ENCODE measurements around the gene C1orf53. TPM values are rescaled to one million over a fixed set of nuclear protein-coding genes. Genes with fewer than 3 reads are reported as not detected.

C1orf53 gene
- total and polyA plus RNA-seq, 2 of the 13 experiments (the other 11 are each of a cell fraction or from before 2014, with no cell fraction given), result 5.8 to 10.1 TPM

GRCh38 chr1:197857477-197857876 lies 45.0 kb upstream of the C1orf53 start (continued):
- no peak for TF ChIP-seq RNF219 (CRISPR knock-in tag; IDR thresholded peaks at IDR 0.05)
- TF ChIP-seq KDM2A (CRISPR knock-in tag; IDR thresholded peaks at IDR 0.05; ENCODE audit: borderline replicate concordance, low read depth), result no peak
- no peak for TF ChIP-seq ZNF766 (CRISPR knock-in tag; IDR thresholded peaks at IDR 0.05; ENCODE audit: borderline replicate concordance)

GRCh38 chr1:197859024-197859423 lies 43.4 kb upstream of the C1orf53 start:
- ATAC-seq (no peak), FAIRE-seq (no peak), DNase-seq (ENCODE audit: low spot score) (no peak)
- no peak overlapping the region for H2AFZ ChIP-seq (ENCODE audit: low read length)
- H4K20me1 ChIP-seq (ENCODE audit: insufficient read depth, low read length), result no peaks in the 10 kb centered on the region
- no TSS peak for BruUV-seq (replicated peaks)
- intact Hi-C loops (cut with micrococcal nuclease; ENCODE audit: unreplicated experiment), result no loop called here
- no peaks in the 10 kb centered on the region for H3K27me3 ChIP-seq (ENCODE audit: control insufficient read depth in 1 of 2, insufficient read depth in 2 of 2, low read length in 2 of 2)
- ChIA-PET CTCF (ENCODE audit: low intra/inter-chr PET ratio, low total read pairs) (no interaction called here), POLR2A (no interaction called here)
- H3K9me3 ChIP-seq (ENCODE audit: low read length), result no peaks in the 10 kb centered on the region
- no peak overlapping the region for H3K4me3 ChIP-seq (replicated peaks in 1 of 3; ENCODE audit: insufficient read depth in 1 of 3, low read depth in 2 of 3, low read length in 3 of 3)
- no peaks in the 10 kb centered on the region for H3K79me2 ChIP-seq (ENCODE audit: insufficient read depth, low read length)
- H3K36me3 ChIP-seq (replicated peaks in 1 of 2; ENCODE audit: control insufficient read depth in 1 of 2, insufficient read depth in 2 of 2, low read length in 2 of 2), result no peaks in the 10 kb centered on the region
- TF ChIP-seq ZNF407 (CRISPR knock-in tag; IDR thresholded peaks at IDR 0.05; ENCODE audit: not compliant biosample characterization) (no peak), AKNA (CRISPR knock-in tag; IDR thresholded peaks at IDR 0.05; ENCODE audit: borderline replicate concordance) (no peak)
- H3K4me2 ChIP-seq (ENCODE audit: low read depth, low read length), result no peak overlapping the region
- in situ Hi-C loops (cut with HindIII; ENCODE audit: extremely low pct_ligation_motif_present, low pct_unique_long_range_greater_than_20kb), result no loop called here
- no peak overlapping the region for H3K9ac ChIP-seq (ENCODE audit: insufficient read depth, low read depth, low read length)
- H3K4me1 ChIP-seq (ENCODE audit: insufficient read depth, low read length), result no peaks in the 10 kb centered on the region
- 42% methylated on average over 1 of the region's 1 CpG for WGBS (ENCODE audit: low lambda C conversion rate)
- no peak overlapping the region for H3K27ac ChIP-seq (ENCODE audit: extremely low read length, insufficient read depth, low read length)

All from HepG2 (cell line).